ACC112 (cell line): ENCODE results near the gene SLC9B2.

Source experiments
- H2AFZ ChIP-seq: fragments of 200-600 bp; sonication (generic); one replicate; pipeline ENCODE4 v1.6.0; 2017; ENCODE audit warnings: antibody characterized with exemption, low read length; ENCODE audit not compliant: unreplicated experiment
- H3K27ac ChIP-seq: fragments of 200-600 bp; sonication (generic); 2 replicates; pipeline ENCODE4 v1.5.1; 2014; ENCODE audit warnings: low read depth, mild to moderate bottlenecking, antibody characterized with exemption, low read length, moderate library complexity
- H3K27me3 ChIP-seq: fragments of 200-600 bp; sonication (generic); 2 replicates; pipeline ENCODE4 v1.6.1; 2014; ENCODE audit warnings: mild to moderate bottlenecking, antibody characterized with exemption, low read length, moderate library complexity, mixed read lengths; ENCODE audit not compliant: insufficient read depth
- H3K36me3 ChIP-seq: fragments of 200-600 bp; sonication (generic); 2 replicates; pipeline ENCODE4 v1.6.1; 2016; ENCODE audit warnings: mild to moderate bottlenecking, antibody characterized with exemption, low read length, moderate library complexity, mixed read lengths; ENCODE audit not compliant: insufficient read depth
- H3K4me1 ChIP-seq: fragments of 200-600 bp; sonication (generic); one replicate; pipeline ENCODE4 v1.6.1; 2016; ENCODE audit warnings: low read length, mixed read lengths; ENCODE audit not compliant: insufficient read depth, unreplicated experiment, control insufficient read depth
- H3K4me3 ChIP-seq: fragments of 200-600 bp; sonication (generic); 2 replicates; pipeline ENCODE4 v1.5.1; 2014; ENCODE audit warnings: mild to moderate bottlenecking, low read depth, low read length
- H3K79me2 ChIP-seq: fragments of 200-600 bp; sonication (generic); one replicate; pipeline ENCODE4 v1.6.0; 2016; ENCODE audit warnings: low read length; ENCODE audit not compliant: control insufficient read depth, unreplicated experiment, insufficient read depth

Gene SLC9B2

GRCh38 chr4:103050736-103051436 is 25.7 kb downstream of the SLC9B2 start:
- H3K79me2 ChIP-seq = no peaks in the 10 kb centered on the region
- H2AFZ ChIP-seq = no peak overlapping the region
- H3K27me3 ChIP-seq = no peaks in the 10 kb centered on the region
- H3K36me3 ChIP-seq = 0 out of 2 replicates have a peak, but pooled peaks cover 6% of the 10 kb centered on the region
- no peak overlapping the region for H3K27ac ChIP-seq
- peaks cover 9% of the 10 kb centered on the region for H3K4me1 ChIP-seq
- H3K4me3 ChIP-seq = no peak overlapping the region

- Histone ChIP-seq H3K36me3 (0 out of 2 replicates have a peak, but pooled peaks cover 6% of the 10 kb centered on the region), H3K27me3 (no peaks in the 10 kb centered on the region), H2AFZ (no peak overlapping the region), H3K4me1 (peaks cover 9% of the 10 kb centered on the region), H3K27ac (no peak overlapping the region), H3K79me2 (no peaks in the 10 kb centered on the region), H3K4me3 (no peak overlapping the region)
These were observed 29.9 kb downstream of the SLC9B2 start for GRCh38 chr4:103046416-103047290.

GRCh38 chr4:103044183-103044582 is 32.4 kb downstream of the SLC9B2 start:
- H3K36me3 ChIP-seq = 0 out of 2 replicates have a peak, but pooled peaks cover 6% of the 10 kb centered on the region
- H2AFZ ChIP-seq = no peak overlapping the region
- no peak overlapping the region for H3K4me3 ChIP-seq
- no peaks in the 10 kb centered on the region for H3K27me3 ChIP-seq
- H3K4me1 ChIP-seq = no peaks in the 10 kb centered on the region
- H3K27ac ChIP-seq = no peak overlapping the region
- H3K79me2 ChIP-seq = no peaks in the 10 kb centered on the region

GRCh38 chr4:103036169-103036568 is 40.4 kb downstream of the SLC9B2 start:
- Histone ChIP-seq H3K4me1 (no peaks in the 10 kb centered on the region), H3K27me3 (no peaks in the 10 kb centered on the region), H3K36me3 (peaks cover 8% of the 10 kb centered on the region; the same call in 1 of the 2 replicates), H2AFZ (no peak overlapping the region), H3K4me3 (no peak overlapping the region), H3K79me2 (no peaks in the 10 kb centered on the region), H3K27ac (no peak overlapping the region)

GRCh38 chr4:103032574-103032973 is 44.0 kb downstream of the SLC9B2 start:
- Histone ChIP-seq H3K4me1 (no peaks in the 10 kb centered on the region), H3K27me3 (no peaks in the 10 kb centered on the region), H3K4me3 (no peak overlapping the region), H3K27ac (no peak overlapping the region), H3K79me2 (no peaks in the 10 kb centered on the region), H3K36me3 (peaks cover 8% of the 10 kb centered on the region; the same call in 1 of the 2 replicates), H2AFZ (no peak overlapping the region)

GRCh38 chr4:103030791-103031190 is 45.8 kb downstream of the SLC9B2 start:
- no peak overlapping the region for H3K27ac ChIP-seq
- H3K4me3 ChIP-seq = no peak overlapping the region
- no peaks in the 10 kb centered on the region for H3K79me2 ChIP-seq
- H2AFZ ChIP-seq = no peak overlapping the region
- peaks cover 3% of the 10 kb centered on the region; the same call in 1 of the 2 replicates for H3K36me3 ChIP-seq
- no peaks in the 10 kb centered on the region for H3K27me3 ChIP-seq
- no peaks in the 10 kb centered on the region for H3K4me1 ChIP-seq

GRCh38 chr4:103029300-103029699 is 47.3 kb downstream of the SLC9B2 start:
- no peaks in the 10 kb centered on the region for H3K4me1 ChIP-seq
- no peaks in the 10 kb centered on the region for H3K27me3 ChIP-seq
- no peaks in the 10 kb centered on the region for H3K36me3 ChIP-seq
- H3K4me3 ChIP-seq = no peak overlapping the region
- no peak overlapping the region for H3K27ac ChIP-seq
- H2AFZ ChIP-seq = no peak overlapping the region
- no peaks in the 10 kb centered on the region for H3K79me2 ChIP-seq

- Histone ChIP-seq H3K27me3 (no peaks in the 10 kb centered on the region), H3K4me1 (no peaks in the 10 kb centered on the region), H2AFZ (no peak overlapping the region), H3K4me3 (no peak overlapping the region), H3K36me3 (no peaks in the 10 kb centered on the region), H3K27ac (no peak overlapping the region), H3K79me2 (no peaks in the 10 kb centered on the region)
These were observed 49.7 kb downstream of the SLC9B2 start for GRCh38 chr4:103026868-103027267.

GRCh38 chr4:103024996-103025395 is 51.6 kb downstream of the SLC9B2 start:
- H2AFZ ChIP-seq = no peak overlapping the region
- H3K4me1 ChIP-seq = peaks cover 3% of the 10 kb centered on the region
- H3K36me3 ChIP-seq = no peaks in the 10 kb centered on the region
- H3K4me3 ChIP-seq = no peak overlapping the region
- no peaks in the 10 kb centered on the region for H3K27me3 ChIP-seq
- no peaks in the 10 kb centered on the region for H3K79me2 ChIP-seq
- H3K27ac ChIP-seq = no peak overlapping the region

- H3K27ac ChIP-seq = no peak overlapping the region
- H3K27me3 ChIP-seq = no peaks in the 10 kb centered on the region
- H3K79me2 ChIP-seq = no peaks in the 10 kb centered on the region
- H3K4me1 ChIP-seq = peaks cover 12% of the 10 kb centered on the region
- no peak overlapping the region for H2AFZ ChIP-seq
- no peaks in the 10 kb centered on the region for H3K36me3 ChIP-seq
- H3K4me3 ChIP-seq = no peak overlapping the region
These were observed 55.4 kb downstream of the SLC9B2 start for GRCh38 chr4:103021120-103021519.
